ENCODE results near the gene ZNF30.
"Not testable (repeated sequence)": the region's sequence is repeated elsewhere in the genome, so short reads cannot be mapped to it uniquely, and the experiment has no call there.

ZNF30 gene

GRCh38 chr19:34990578-34991192 lies 64.0 kb downstream of the ZNF30 start:
- no peak for DNase-seq

GRCh38 chr19:34991542-34992333 lies 65.0 kb downstream of the ZNF30 start:
- DNase-seq = no peak

GRCh38 chr19:34992582-34992981 lies 65.9 kb downstream of the ZNF30 start:
- DNase-seq = not testable (repeated sequence)

GRCh38 chr19:34994286-34994642 lies 67.6 kb downstream of the ZNF30 start:
- DNase-seq = no peak

Measured in activated effector memory CD4-positive, alpha-beta T cell treated with Interleukin-2 at 50 U/mL for 16 hours (primary cell).